Natural killer cell (primary cell): Measurements from ENCODE around the gene MTG2. TPM values are rescaled to one million over a fixed set of nuclear protein-coding genes. Genes with fewer than 3 reads are reported as not detected.

ENCODE experiments used
- ATAC-seq, 3 donors: fragments of 150-1000 bp in 2 of 3; fragments of 200-7000 bp in 1 of 3; cut with Tn5 transposase; 1 replicate in 1 of 3; 2 replicates in 2 of 3; pipeline ENCODE4 v1.10.0; 2021; ENCODE audit warnings: mild to moderate bottlenecking in 2 of 3, moderate library complexity in 2 of 3
- DNase-seq, 2 donors: peaks; one replicate each; pipeline versions ENCODE4 v3.0.0 to v3.0.0-alpha.2; 2013 to 2021; ENCODE audit warnings: mixed read lengths in 1 of 2
- H3K27ac ChIP-seq: one replicate; pipeline ENCODE4 v1.5.1; 2013; ENCODE audit warnings: mild to moderate bottlenecking, low read length
- H3K27me3 ChIP-seq: one replicate; pipeline ENCODE4 v1.6.1; 2013; ENCODE audit warnings: low read length; ENCODE audit not compliant: control insufficient read depth, insufficient read depth
- H3K36me3 ChIP-seq: one replicate; pipeline ENCODE4 v1.6.1; 2013; ENCODE audit warnings: low read length; ENCODE audit not compliant: control insufficient read depth, insufficient read depth
- H3K4me1 ChIP-seq: one replicate; pipeline ENCODE4 v1.6.1; 2013; ENCODE audit warnings: low read length; ENCODE audit not compliant: control insufficient read depth, insufficient read depth
- H3K4me3 ChIP-seq: one replicate; pipeline ENCODE4 v1.5.1; 2013; ENCODE audit warnings: low read length
- H3K9me3 ChIP-seq: one replicate; pipeline ENCODE4 v1.6.1; 2013; ENCODE audit warnings: low read length; ENCODE audit not compliant: control insufficient read depth, insufficient read depth
- H3K27ac Mint-ChIP-seq, 2 donors: one replicate each; pipeline ENCODE4 v1.8.0; 2022; ENCODE audit warnings: mild to moderate bottlenecking in 2 of 2, mixed read lengths in 2 of 2, moderate library complexity in 1 of 2
- H3K27me3 Mint-ChIP-seq, 2 donors: one replicate each; pipeline ENCODE4 v1.8.0; 2022; ENCODE audit warnings: low read depth in 2 of 2, mixed read lengths in 2 of 2
- H3K36me3 Mint-ChIP-seq: one replicate; pipeline ENCODE4 v1.8.0; 2022; ENCODE audit warnings: mixed read lengths
- H3K4me1 Mint-ChIP-seq, 2 donors: one replicate each; pipeline ENCODE4 v1.8.0; 2022; ENCODE audit warnings: mixed read lengths in 2 of 2
- H3K4me3 Mint-ChIP-seq: one replicate; pipeline ENCODE4 v1.8.0; 2022; ENCODE audit warnings: mild to moderate bottlenecking, moderate library complexity, mixed read lengths
- H3K9me3 Mint-ChIP-seq, 2 donors: one replicate each; pipeline ENCODE4 v1.8.0; 2022; ENCODE audit warnings: mixed read lengths in 2 of 2
- WGBS: methylation state at CpG from one replicate; pipeline ENCODE4 v1.1.7; 2013; ENCODE audit warnings: missing lambda C conversion rate; ENCODE audit not compliant: insufficient coverage; 5-methylcytosine and 5-hydroxymethylcytosine counted together
- intact Hi-C: fragments of 100-400 bp; cut with micrococcal nuclease; formaldehyde crosslinking; loops from one replicate; pipeline ENCODE4 v1.14.2; 2022
- total RNA-seq, 4 donors: library from RNA; stranded (reverse); fragments of 120-200 nt in 1 of 4; gene quantifications; one replicate each; pipeline versions ENCODE4 v1.2.3 to v1.2.4, GENCODE V29; 2013 to 2022
- TF ChIP-seq, protein P1 (sequence below): fragments of 200-600 bp; IDR thresholded peaks from one replicate; pipeline ENCODE4 v1.8.0; 2022; ENCODE audit warnings: antibody characterized with exemption

The MTG2 gene
- total RNA-seq, 3 donors from 2014 or later (not counting 1 experiment from before 2014, with no cell fraction given) = 16.8 to 25.8 (median 25.3) TPM

DNA sequence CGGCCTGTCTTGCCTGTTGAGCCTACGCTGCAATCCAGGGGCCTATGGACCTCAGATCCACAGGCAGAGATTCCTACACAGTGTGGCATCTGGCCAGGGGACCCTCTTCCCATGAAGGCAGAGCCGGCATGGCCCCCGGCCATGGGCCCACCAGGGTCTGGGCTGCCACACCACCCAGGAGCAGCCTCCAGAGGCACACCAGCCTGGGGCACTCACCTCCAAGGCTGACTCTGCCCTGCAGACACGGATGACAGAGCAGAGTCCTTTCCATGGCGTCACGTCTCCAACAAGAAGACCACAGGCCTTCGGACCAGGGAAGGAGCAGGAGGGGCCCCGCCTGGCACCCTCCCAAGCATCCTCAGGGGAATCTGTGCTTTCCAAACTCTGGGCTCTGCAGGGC is 40.7 kb downstream of the MTG2 start:
- intact Hi-C loops = no loop called here
- Mint-ChIP-seq H3K4me1 (peaks cover 0 to 4% of the 10 kb centered on the region in 2 donors), H3K4me3 (no peak overlapping the region), H3K9me3 (no peaks in the 10 kb centered on the region), H3K36me3 (no peaks in the 10 kb centered on the region), H3K27ac (no peak overlapping the region), H3K27me3 (peaks cover 29 to 40% of the 10 kb centered on the region in 2 donors)
- 84% methylated on average over 9 of the region's 9 CpGs for WGBS
- H3K27ac ChIP-seq = no peak overlapping the region
- H3K9me3 ChIP-seq = no peaks in the 10 kb centered on the region
- H3K4me1 ChIP-seq = peaks cover 6% of the 10 kb centered on the region
- DNase-seq (no peak), ATAC-seq (no peak)
- H3K36me3 ChIP-seq = no peaks in the 10 kb centered on the region
- TF ChIP-seq, protein P1, sequence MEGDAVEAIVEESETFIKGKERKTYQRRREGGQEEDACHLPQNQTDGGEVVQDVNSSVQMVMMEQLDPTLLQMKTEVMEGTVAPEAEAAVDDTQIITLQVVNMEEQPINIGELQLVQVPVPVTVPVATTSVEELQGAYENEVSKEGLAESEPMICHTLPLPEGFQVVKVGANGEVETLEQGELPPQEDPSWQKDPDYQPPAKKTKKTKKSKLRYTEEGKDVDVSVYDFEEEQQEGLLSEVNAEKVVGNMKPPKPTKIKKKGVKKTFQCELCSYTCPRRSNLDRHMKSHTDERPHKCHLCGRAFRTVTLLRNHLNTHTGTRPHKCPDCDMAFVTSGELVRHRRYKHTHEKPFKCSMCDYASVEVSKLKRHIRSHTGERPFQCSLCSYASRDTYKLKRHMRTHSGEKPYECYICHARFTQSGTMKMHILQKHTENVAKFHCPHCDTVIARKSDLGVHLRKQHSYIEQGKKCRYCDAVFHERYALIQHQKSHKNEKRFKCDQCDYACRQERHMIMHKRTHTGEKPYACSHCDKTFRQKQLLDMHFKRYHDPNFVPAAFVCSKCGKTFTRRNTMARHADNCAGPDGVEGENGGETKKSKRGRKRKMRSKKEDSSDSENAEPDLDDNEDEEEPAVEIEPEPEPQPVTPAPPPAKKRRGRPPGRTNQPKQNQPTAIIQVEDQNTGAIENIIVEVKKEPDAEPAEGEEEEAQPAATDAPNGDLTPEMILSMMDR = no peak
- H3K4me3 ChIP-seq = no peak overlapping the region
- H3K27me3 ChIP-seq = peaks cover 27% of the 10 kb centered on the region

DNA sequence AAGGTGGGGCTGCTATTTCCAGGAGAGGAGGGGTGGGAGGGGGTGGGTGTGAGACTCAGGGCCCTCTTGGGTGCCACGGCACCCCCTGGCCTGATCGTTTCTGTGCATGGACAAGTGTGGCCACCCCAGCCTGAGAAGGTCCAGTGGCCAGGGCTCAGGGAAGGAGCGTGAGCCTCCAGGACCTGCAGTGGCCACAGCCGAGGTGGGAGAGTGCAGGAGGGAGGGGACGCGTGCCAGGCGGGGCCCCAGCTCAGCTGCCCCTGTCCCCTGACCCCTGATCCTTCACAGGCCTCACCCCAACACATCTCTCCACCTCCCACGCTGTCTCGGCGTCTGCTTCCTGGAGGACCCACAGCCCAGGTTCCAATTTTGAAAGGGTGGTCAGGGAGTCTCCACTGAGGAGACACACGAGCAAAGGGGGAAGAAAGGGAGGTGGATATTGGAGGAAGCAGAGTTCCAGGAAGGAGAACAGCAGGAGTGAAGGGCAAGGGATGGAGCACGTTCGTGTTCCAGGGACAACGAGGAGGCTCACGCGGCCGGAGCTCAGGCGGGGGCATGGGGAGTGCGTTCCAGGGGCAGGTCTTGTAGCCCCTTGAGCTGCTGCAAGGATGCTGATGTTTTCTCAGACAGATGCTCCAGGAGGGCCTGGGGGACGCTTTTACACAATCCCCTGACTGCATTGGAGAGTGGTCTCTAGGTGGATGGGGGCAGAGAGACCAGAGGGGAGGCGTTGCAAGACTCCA is 41.5 kb downstream of the MTG2 start:
- no peak overlapping the region for H3K27ac ChIP-seq
- Mint-ChIP-seq H3K36me3 (no peaks in the 10 kb centered on the region), H3K9me3 (no peaks in the 10 kb centered on the region), H3K27me3 (peaks cover 29 to 33% of the 10 kb centered on the region in 2 donors), H3K4me1 (peaks cover 0 to 4% of the 10 kb centered on the region in 2 donors), H3K27ac (no peak overlapping the region), H3K4me3 (no peak overlapping the region)
- intact Hi-C loops = no loop called here
- ATAC-seq (no peak), DNase-seq (no peak)
- peaks cover 23% of the 10 kb centered on the region for H3K27me3 ChIP-seq
- TF ChIP-seq, protein P1 = no peak
- H3K4me3 ChIP-seq = no peak overlapping the region
- H3K36me3 ChIP-seq = no peaks in the 10 kb centered on the region
- H3K9me3 ChIP-seq = no peaks in the 10 kb centered on the region
- 64% methylated on average over 21 of the region's 21 CpGs for WGBS
- H3K4me1 ChIP-seq = peaks cover 6% of the 10 kb centered on the region

DNA sequence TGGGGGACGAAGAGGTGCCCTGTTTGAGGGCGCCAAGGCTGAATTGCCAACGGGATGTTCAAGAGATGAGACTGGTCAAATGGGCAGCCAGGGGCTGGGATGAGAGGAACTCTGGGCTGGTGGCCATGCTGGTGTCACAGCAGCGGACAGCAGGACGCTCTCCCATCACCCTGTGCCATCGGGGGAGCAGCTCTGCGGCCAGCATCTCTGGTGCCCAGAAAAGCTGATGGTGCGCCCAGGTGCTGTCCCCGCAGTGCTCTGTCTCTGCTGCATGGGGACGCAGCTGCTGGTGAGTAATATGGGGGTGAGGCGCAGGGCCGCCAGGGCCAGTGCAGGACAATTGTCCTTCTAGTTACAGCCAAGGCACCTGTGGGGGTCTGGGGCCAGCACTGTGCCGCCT is 42.2 kb downstream of the MTG2 start:
- Histone ChIP-seq H3K4me3 (no peak overlapping the region), H3K27ac (no peak overlapping the region), H3K36me3 (no peaks in the 10 kb centered on the region), H3K9me3 (no peaks in the 10 kb centered on the region), H3K4me1 (peaks cover 6% of the 10 kb centered on the region), H3K27me3 (peaks cover 22% of the 10 kb centered on the region)
- DNase-seq (no peak), ATAC-seq (no peak)
- H3K4me1 Mint-ChIP-seq = peaks cover 0 to 4% of the 10 kb centered on the region in 2 donors
- H3K27me3 Mint-ChIP-seq = peaks cover 29 to 33% of the 10 kb centered on the region in 2 donors
- intact Hi-C loops = no loop called here
- H3K9me3 Mint-ChIP-seq = no peaks in the 10 kb centered on the region
- no peaks in the 10 kb centered on the region for H3K36me3 Mint-ChIP-seq
- 92% methylated on average over 13 of the region's 13 CpGs for WGBS
- H3K4me3 Mint-ChIP-seq = no peak overlapping the region
- TF ChIP-seq, protein P1 = no peak
- no peak overlapping the region for H3K27ac Mint-ChIP-seq
